Forelimb muscle (tissue), 1 donor: Measurements from ENCODE around the gene HSD17B10. TPM values are rescaled to one million over a fixed set of nuclear protein-coding genes. Genes with fewer than 3 reads are reported as not detected.
A peak's percentile ranks its signal among the peaks of the same experiment; 100 is the strongest.
"Not testable (repeated sequence)": the region's sequence is repeated elsewhere in the genome, so short reads cannot be mapped to it uniquely, and the experiment has no call there.

Experiments
- DNase-seq: peaks from one replicate; pipeline ENCODE4 v3.0.0-alpha.2; 2013; ENCODE audit warnings: low read depth
- polyA plus RNA-seq: library from polyadenylated mRNA; unstranded; fragments of 120-200 nt; gene quantifications from one replicate; pipeline ENCODE4 v1.2.1, GENCODE V29; 2013; ENCODE audit not compliant: insufficient read length

HSD17B10 gene
- polyA plus RNA-seq, 1 donor = 57.1 TPM

DNA sequence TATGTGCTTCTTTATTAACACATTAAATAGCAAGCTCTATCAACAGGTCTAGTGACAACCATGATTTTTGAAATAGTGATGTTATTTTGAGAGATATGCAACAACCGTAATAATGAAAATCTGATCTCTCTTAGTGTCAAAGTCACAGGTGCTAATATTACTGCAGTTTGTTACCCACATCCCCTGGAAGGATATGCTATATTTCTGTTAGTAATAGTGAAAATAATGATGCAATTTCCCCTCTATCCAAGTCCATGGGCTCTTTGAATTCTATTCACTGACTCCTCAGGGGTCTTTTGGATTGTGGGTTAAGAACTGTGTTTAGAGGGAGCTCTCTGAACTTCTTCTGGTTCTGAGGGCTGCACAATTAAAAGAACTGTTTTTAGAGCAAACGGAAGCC, 3.0 kb upstream of the HSD17B10 start:
- DNase-seq = no peak

DNA sequence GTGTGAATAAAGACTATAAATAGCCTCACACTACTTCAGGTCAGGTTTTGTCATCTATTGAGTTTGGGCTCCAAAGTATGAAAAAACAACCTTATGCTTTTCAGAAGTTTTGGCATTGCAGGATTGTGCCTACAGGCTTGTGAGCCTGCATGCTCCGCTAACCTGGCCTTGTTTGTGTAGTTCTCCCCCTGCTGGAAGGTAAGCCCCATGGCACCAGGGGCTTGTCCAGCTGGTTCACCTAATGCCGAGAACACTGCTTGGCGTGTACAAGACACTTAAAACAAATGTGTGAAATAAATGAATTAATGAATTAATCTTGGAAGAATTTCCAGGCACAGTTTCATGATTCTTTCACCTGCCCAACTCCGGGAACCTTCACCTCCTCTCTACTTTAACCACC, 1.8 kb upstream of the HSD17B10 start:
- no peak for DNase-seq

DNA sequence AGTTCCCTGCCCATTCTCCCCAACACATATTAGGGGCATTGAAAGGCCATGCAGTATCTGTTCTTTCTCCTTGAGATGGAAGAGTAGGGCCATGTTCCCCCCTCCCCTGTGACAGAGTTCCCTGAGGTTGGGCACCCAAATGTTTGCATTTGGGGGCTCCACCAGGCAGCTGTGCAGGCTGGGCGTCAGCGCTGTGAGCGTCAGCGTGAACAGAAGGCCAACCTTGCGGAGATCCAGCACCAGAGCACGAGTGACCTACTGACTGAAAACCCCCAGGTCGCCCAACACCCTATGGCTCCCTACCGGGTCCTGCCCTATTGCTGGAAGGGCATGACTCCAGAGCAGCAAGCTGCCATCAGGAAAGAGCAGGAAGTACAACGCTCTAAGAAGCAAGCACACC, 3.9 kb downstream of the HSD17B10 start:
- no peak for DNase-seq

DNA sequence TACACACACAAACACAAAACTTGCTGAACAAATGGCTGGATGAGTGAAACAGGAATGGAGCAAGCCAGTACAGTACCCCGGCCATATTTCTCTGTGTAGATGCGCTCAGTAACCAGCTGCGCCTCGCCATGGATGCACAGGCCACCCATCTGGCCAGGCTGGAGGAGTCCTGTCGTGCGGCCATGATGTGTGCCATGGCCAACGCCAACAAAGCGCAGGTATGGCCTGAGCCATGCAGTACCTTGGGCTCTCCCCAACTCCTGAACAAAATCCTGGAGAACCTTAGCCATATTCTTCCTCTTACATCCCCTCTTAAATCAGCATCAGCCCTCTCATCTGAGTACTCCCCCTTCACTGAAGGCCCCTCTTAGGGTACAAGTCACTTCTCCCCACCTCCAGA, 4.4 kb downstream of the HSD17B10 start:
- no peak for DNase-seq

DNA sequence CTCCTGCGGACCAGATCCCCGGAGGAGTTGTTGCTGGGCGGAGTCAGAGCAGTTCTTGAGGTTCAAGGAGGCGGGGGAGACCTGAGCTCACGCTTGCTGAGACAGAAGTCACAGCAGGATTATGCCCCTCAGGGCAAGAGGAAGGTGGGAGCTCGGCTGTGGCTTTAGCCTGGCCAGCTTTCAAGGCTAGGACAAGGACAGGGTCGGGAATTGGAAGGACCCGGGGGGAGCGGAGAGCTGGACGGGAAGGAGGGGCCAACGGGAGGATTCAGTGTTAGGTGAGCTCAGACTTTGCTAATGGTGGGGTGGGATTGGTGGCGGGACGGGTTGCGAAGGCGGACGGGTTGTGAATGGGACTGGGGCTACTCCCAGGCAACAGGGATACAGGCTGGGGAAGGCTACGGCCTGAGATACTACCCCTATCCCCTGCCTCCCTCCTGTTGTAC, 11.3 kb downstream of the HSD17B10 start, which contains the start of gene RIBC1:
Gene RIBC1, plus strand, starts transcription at position 13 of the 446 bp plus-strand sequence. CDS start 3,404 bp downstream, outside the sequence.
- no peak for DNase-seq

DNA sequence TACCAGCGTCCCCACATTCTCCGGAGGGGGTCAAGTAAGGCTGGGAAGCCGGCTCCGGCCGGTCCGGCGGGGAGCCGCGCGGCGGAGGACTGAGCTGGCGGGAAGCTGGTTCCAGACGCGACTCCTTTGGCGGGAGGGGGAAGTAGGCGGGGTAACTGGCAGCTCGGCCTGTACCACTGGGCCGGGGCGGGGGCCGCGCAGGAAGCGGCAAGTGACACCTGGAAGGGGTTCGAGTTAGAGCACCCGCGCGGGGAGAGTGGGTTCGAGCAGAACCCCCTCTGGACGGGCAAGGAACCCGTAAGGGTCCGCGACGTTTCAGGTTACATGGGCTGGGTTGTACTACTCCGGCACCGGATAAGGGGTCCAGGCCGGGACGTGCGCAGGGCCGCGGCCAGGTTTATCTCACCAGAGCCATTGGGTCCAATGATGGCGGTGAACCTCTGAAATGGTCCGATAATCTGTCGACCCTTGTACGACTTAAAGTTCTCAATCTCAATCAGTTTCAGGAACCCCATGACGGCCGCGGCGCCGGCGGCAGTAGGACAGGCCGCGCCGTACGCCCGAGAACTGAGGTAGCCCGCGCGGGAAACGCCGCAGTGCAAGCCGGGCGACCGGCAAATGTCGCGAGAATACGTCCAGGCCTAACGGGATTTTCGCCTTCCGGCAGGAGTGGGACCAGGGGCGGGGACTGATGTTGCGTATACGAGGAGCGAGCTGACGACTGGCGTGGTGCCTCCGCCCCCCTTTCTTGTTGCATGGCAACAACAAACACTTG, 11.9 kb downstream of the HSD17B10 start, which contains the start of gene SMC1A:
Gene SMC1A, minus strand, starts transcription at position 569 of the 775 bp plus-strand sequence. Its CDS starts 54 bp downstream, at position 515.
- DNase-seq = peak; percentile 98

DNA sequence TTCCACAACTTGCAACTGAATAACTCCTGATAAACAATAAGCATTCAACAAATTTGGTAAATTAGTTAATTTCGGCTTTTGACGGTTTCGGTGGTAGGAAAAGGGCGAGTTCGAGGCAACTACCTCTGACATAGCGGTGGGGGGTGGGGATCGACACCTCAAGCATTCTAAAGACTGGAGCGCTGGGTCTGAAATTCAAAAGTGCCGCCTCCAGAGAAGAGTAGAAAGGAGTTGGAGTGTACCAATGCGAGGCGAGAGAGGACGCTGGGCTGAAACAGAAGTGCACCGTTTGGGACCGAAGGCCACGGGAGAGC, 12.4 kb downstream of the HSD17B10 start:
- no peak for DNase-seq

DNA sequence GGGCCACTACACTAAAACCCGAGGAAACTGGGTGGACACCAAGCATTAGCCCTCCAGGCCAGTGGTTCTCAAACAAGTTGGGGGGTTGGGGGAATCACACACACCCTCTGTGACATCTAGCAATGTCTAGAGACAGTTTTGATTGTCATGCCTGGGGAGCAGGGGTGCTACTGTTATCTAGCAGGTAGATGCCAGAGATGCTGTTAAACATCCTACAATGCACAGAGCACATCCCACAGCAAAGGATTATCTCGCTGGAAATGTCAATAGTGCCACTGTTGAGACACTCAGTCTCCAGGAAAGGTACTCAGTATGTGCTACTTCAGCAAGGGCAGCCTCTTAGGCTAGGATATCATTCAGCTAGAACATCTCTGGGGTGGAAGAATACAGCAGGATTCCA, 13.0 kb downstream of the HSD17B10 start:
- no peak for DNase-seq

DNA sequence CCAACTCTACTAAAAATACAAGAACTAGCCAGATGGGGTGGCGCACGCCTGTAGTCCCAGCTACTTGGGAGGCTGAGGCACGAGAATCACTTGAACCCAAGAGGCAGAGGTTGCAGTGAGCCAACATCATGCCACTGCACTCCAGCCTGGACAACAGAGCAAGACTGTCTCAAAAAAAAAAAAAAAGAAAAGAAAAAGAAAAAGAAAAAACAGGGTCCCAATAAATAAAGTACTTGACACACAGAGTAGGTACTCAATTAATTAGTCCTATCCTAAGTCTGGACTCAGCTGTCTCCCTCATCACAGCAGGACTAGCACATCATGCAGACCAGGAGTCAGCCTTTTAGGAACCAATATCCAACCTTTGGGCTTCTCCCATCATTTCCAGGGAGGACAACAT, 13.8 kb downstream of the HSD17B10 start:
- not testable (repeated sequence) for DNase-seq

DNA sequence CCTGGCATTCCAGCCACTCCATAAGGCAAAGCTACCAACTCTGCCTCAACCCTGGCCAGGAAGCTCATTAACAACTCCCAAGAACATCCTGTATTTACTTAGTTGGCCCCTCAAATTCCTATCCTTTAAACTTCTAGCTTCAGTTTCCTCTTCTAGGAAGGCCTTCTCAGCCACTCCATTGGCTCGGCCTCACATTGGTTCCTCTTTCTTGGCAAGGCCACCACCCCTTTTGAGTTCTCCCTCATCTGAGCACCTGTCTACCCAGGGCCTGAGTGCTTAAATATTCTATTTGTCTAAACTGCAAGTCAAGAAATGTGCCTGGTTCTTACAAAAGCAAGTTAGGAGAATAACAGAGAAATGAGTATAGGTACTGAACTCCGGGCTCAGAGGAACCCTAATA, 21.7 kb downstream of the HSD17B10 start:
- DNase-seq = no peak

DNA sequence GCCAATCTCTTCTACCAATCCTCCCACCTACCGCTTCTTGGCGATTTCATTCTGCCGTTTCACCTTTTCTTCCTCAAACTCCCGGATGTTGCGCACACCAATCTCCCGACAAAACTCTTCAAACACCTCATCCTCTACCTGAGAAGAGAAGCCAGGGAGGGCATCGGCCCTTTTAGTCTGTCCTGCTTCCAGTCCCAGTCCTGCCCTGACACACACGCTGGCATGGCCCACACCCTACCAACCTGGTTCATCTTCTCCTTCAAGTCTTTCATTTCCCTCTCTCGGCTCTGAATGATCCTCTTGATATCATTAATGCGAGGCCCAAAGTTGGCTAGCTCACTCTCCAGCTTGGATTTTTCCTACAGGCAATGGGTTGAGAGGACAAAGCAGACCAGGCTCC, 30.6 kb downstream of the HSD17B10 start:
- DNase-seq = no peak

DNA sequence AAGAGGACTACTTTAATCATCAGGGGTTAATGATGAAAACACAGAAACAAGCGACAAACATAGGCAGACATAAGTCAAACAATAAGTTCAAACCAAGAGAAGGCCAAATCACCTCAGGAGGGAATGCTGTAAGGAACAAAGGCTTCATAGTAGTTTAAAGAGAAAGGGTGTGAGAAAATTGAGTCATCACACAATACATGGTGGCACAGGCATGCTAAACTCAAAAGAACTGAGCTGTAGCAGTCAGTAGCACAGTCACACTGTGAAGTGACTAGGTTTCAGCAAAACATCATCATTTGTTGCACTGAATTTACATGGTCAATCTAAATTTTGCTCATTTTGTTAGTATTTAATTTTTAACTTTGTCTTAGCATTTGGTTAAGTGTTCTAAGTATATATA, 36.0 kb downstream of the HSD17B10 start:
- DNase-seq = no peak

DNA sequence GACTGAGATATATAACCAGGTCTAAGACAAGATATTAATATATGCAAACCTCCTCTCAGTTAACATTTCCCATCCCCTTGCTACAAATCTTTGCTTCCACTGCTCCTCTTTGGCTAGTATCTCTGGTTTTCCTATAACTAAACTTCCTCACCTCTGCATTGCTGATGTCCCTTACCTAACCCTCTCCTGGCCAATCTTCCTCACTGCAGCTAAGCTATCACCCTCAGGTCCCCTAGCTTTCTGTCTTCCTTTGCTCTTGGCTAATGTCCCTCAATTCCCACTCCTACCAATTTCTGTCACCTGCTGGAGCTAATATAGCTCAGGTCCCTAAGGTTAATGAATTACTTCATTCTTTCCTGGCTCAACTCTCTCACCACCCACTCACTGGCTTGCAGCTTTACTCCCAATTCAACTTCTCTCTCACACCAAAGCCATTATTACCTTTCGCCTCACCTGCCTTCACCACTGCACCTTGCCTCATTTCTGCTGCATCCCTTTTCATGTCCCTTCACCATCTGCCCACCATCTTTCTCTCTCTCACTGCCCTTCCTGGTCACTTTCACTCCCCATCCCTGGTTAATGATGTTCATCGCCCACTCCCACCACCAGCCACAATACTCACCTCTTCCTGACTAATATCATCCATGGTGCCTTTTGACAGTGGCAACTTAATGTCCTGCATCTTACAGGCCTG, 38.4 kb downstream of the HSD17B10 start:
- DNase-seq = no peak

DNA sequence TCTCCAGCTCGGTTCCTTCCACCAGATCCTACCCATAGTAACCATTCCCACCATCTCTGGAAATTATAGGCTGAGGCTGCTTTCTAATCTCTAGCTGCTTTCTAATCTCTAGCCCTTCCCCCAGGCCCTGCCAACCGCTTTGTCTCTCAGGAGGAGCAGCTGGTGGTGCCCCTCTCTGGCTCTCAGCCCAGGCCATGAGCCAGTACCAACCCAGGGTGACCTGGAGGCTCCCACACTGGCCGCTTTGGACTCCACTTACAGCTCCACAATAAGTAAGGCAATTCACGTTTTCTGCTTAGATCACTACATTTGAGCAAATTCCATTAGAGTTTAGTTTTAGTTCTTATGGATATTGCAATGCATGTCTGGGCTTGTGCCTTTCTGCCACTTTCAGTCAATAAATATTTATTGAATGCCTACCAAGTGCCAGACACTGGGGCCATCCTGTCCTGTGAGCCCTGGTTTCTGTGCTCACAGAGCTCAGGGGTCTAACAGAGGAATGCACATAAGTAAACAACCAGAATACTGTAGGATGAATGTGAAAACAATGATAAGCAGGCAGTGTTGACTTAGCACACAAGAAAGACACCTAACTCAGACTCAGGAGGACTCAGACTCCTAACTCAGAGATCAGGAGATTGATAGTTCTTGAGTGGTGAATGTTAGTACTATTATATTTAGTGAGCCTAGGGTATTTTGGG, 50.6 kb downstream of the HSD17B10 start:
- DNase-seq = no peak

Other genes starting within 250 kb of the HSD17B10 start
- gene KDM5C, start 209.2 kb downstream of the HSD17B10 start, polyA plus RNA-seq = 48.9 TPM
- gene IQSEC2, start 152.8 kb downstream of the HSD17B10 start, polyA plus RNA-seq = 19.9 TPM
- 44.5 TPM for gene SMC1A, start 11.7 kb downstream of the HSD17B10 start, polyA plus RNA-seq
- 0.32 TPM for gene RIBC1, start 11.5 kb downstream of the HSD17B10 start, polyA plus RNA-seq